Activated naive CD8-positive, alpha-beta T cell treated with anti-CD3 and anti-CD28 coated beads, Interleukin-2, amount 10 ng/mL, durations not matched to agents 7 days and 5 days (primary cell): Measurements from ENCODE around the gene DNAJC13. TPM values are rescaled to one million over a fixed set of nuclear protein-coding genes. Genes with fewer than 3 reads are reported as not detected.

Source experiments
- ATAC-seq: fragments of 150-1000 bp; cut with Tn5 transposase; one replicate; pipeline ENCODE4 v1.10.0; 2021; ENCODE audit warnings: low read depth, moderate library complexity
- POLR2A ChIA-PET: fragments of 350-600 bp; sonication (Branson Sonifier 250); formaldehyde crosslinking; loops from one replicate; lab custom pipeline; 2021; ENCODE audit warnings: antibody characterized with exemption; lab: Charles Lee
- DNase-seq: peaks from one replicate; pipeline ENCODE4 v3.0.0; 2021
- H3K27ac Mint-ChIP-seq: one replicate; pipeline ENCODE4 v1.8.0; 2022; ENCODE audit warnings: mild to moderate bottlenecking, mixed read lengths
- H3K27me3 Mint-ChIP-seq: one replicate; pipeline ENCODE4 v1.8.0; 2022; ENCODE audit warnings: mild to moderate bottlenecking, moderate library complexity, mixed read lengths
- H3K36me3 Mint-ChIP-seq: one replicate; pipeline ENCODE4 v1.8.0; 2021; ENCODE audit warnings: mild to moderate bottlenecking, mixed read lengths
- H3K4me1 Mint-ChIP-seq: one replicate; pipeline ENCODE4 v1.8.0; 2021; ENCODE audit warnings: mixed read lengths
- H3K4me3 Mint-ChIP-seq: one replicate; pipeline ENCODE4 v1.8.0; 2022; ENCODE audit warnings: mild to moderate bottlenecking, moderate library complexity, mixed read lengths
- H3K9me3 Mint-ChIP-seq: one replicate; pipeline ENCODE4 v1.8.0; 2021; ENCODE audit warnings: mixed read lengths
- total RNA-seq, 2 experiments: library from RNA; stranded (reverse); gene quantifications; one replicate each; pipeline ENCODE4 v1.2.3, GENCODE V29; 2021

The DNAJC13 gene
- total RNA-seq, 2 experiments from 2014 or later, result 38.5 to 40.4 TPM

- Mint-ChIP-seq H3K27ac (no peak overlapping the region), H3K4me1 (peaks cover 9% of the 10 kb centered on the region), H3K27me3 (no peaks in the 10 kb centered on the region), H3K36me3 (peaks cover 54% of the 10 kb centered on the region), H3K9me3 (no peaks in the 10 kb centered on the region), H3K4me3 (no peak overlapping the region)
- POLR2A ChIA-PET, result no interaction called here
- no peak for DNase-seq
- no peak for ATAC-seq
These were observed 100.0 kb downstream of the DNAJC13 start for GRCh38 chr3:132517311-132517710.

DNA sequence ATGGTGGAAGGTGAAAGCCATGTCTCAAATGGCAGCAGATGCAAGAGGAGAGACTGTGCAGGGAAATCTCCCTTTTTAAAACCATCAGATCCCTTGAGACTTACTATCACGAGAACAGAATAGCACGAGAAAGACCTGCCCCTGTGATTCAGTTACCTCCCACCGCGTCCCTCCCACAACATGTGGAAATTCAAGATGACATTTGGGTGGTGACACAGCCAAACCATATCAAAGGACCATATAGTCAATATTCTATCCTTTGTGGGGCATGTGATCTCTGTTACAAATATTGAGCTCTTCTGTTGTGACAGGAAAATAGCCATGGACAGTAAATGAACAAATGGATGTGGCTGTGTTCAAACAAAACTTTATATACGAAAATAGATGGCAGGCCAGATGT, 102.6 kb downstream of the DNAJC13 start:
- Mint-ChIP-seq H3K9me3 (no peaks in the 10 kb centered on the region), H3K4me3 (no peak overlapping the region), H3K36me3 (peaks cover 58% of the 10 kb centered on the region), H3K27me3 (no peaks in the 10 kb centered on the region), H3K4me1 (peaks cover 16% of the 10 kb centered on the region), H3K27ac (no peak overlapping the region)
- POLR2A ChIA-PET, result interaction anchor here (0.8 kb wide), 1 partner anchor 141 kb away, joined by 3 read pairs; no protein-coding TSS in a partner anchor
- no peak for DNase-seq
- ATAC-seq, result no peak

GRCh38 chr3:132521901-132522300, 104.6 kb downstream of the DNAJC13 start:
- ATAC-seq (no peak), DNase-seq (no peak)
- no peaks in the 10 kb centered on the region for H3K9me3 Mint-ChIP-seq
- peak overlapping the region; percentile 63 for H3K4me3 Mint-ChIP-seq
- POLR2A ChIA-PET, result no interaction called here
- H3K27ac Mint-ChIP-seq, result peak overlapping the region; percentile 66
- H3K36me3 Mint-ChIP-seq, result peaks cover 56% of the 10 kb centered on the region
- peaks cover 14% of the 10 kb centered on the region for H3K4me1 Mint-ChIP-seq
- no peaks in the 10 kb centered on the region for H3K27me3 Mint-ChIP-seq

- Mint-ChIP-seq H3K9me3 (no peaks in the 10 kb centered on the region), H3K4me1 (peaks cover 14% of the 10 kb centered on the region), H3K36me3 (peaks cover 53% of the 10 kb centered on the region), H3K27ac (peak overlapping the region; percentile 66), H3K27me3 (no peaks in the 10 kb centered on the region), H3K4me3 (peak overlapping the region; percentile 63)
- DNase-seq, result no peak
- peak; percentile 90 for ATAC-seq
- POLR2A ChIA-PET, result no interaction called here
These were observed 105.1 kb downstream of the DNAJC13 start for GRCh38 chr3:132522353-132522752.

GRCh38 chr3:132530624-132531023, 113.3 kb downstream of the DNAJC13 start:
- ATAC-seq (no peak), DNase-seq (no peak)
- no peaks in the 10 kb centered on the region for H3K4me1 Mint-ChIP-seq
- no peak overlapping the region for H3K4me3 Mint-ChIP-seq
- H3K9me3 Mint-ChIP-seq, result no peaks in the 10 kb centered on the region
- no peak overlapping the region for H3K27ac Mint-ChIP-seq
- no peaks in the 10 kb centered on the region for H3K27me3 Mint-ChIP-seq
- POLR2A ChIA-PET, result no interaction called here
- H3K36me3 Mint-ChIP-seq, result peaks cover 21% of the 10 kb centered on the region

DNA sequence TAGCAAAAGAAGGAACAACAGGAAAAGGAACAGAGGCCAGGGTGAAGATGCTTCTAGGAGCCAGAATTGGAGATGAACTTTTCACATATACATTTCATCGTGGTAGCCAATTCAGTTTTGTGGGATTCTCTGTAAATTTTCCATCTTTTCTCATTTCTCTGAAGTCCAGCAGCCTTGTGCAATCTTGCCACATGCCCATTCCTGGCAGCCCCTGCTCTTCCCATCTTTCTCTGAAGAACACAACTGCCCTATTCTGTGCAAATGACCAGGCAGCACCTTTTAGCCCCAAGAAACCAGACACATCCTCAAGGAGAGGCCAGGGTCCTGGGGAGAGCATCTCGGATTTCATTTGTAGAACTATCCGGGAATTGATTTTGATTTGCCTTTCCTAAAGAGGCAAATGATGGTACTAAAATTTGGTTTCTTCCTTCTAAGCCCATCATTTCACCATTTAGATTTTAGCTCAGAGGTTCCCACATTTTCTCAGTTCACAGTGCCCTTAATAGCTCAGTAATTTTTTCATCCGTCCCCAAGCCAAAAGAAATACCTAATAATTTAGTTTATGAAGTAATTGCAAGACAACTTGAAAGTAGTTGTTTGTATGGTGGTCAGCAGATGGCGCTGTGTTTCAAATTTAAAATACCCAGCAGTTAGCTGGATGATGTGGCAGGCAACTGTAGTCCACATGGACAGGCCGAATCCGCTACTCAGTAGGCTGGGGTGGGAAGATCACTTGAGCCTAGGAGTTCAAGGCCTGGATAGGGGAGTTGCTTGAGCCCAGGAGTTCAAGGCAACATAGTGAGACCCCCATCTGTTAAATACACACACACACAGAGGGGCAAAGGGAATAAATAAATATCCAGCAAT, 118.5 kb downstream of the DNAJC13 start:
- H3K27me3 Mint-ChIP-seq, result no peaks in the 10 kb centered on the region
- DNase-seq, result peak; percentile 36
- H3K36me3 Mint-ChIP-seq, result peaks cover 7% of the 10 kb centered on the region
- peaks cover 3% of the 10 kb centered on the region for H3K4me1 Mint-ChIP-seq
- no peaks in the 10 kb centered on the region for H3K9me3 Mint-ChIP-seq
- H3K27ac Mint-ChIP-seq, result no peak overlapping the region
- peak; percentile 45 for ATAC-seq
- POLR2A ChIA-PET, result no interaction called here
- no peak overlapping the region for H3K4me3 Mint-ChIP-seq

- Mint-ChIP-seq H3K4me1 (peaks cover 3% of the 10 kb centered on the region), H3K36me3 (peaks cover 6% of the 10 kb centered on the region), H3K4me3 (no peak overlapping the region), H3K27ac (no peak overlapping the region), H3K9me3 (no peaks in the 10 kb centered on the region), H3K27me3 (no peaks in the 10 kb centered on the region)
- POLR2A ChIA-PET, result no interaction called here
- ATAC-seq (no peak), DNase-seq (no peak)
These were observed 119.3 kb downstream of the DNAJC13 start for GRCh38 chr3:132536442-132537153.

GRCh38 chr3:132537297-132537696, 120.0 kb downstream of the DNAJC13 start:
- no peak overlapping the region for H3K27ac Mint-ChIP-seq
- H3K4me1 Mint-ChIP-seq, result peaks cover 6% of the 10 kb centered on the region
- peaks cover 10% of the 10 kb centered on the region for H3K36me3 Mint-ChIP-seq
- H3K4me3 Mint-ChIP-seq, result no peak overlapping the region
- no peaks in the 10 kb centered on the region for H3K9me3 Mint-ChIP-seq
- ATAC-seq (no peak), DNase-seq (no peak)
- no peaks in the 10 kb centered on the region for H3K27me3 Mint-ChIP-seq
- POLR2A ChIA-PET, result no interaction called here

GRCh38 chr3:132538072-132538471, 120.8 kb downstream of the DNAJC13 start:
- no peak overlapping the region for H3K27ac Mint-ChIP-seq
- H3K9me3 Mint-ChIP-seq, result no peaks in the 10 kb centered on the region
- ATAC-seq (no peak), DNase-seq (no peak)
- peaks cover 13% of the 10 kb centered on the region for H3K4me1 Mint-ChIP-seq
- POLR2A ChIA-PET, result no interaction called here
- H3K27me3 Mint-ChIP-seq, result no peaks in the 10 kb centered on the region
- peaks cover 18% of the 10 kb centered on the region for H3K36me3 Mint-ChIP-seq
- H3K4me3 Mint-ChIP-seq, result no peak overlapping the region

- H3K27ac Mint-ChIP-seq, result no peak overlapping the region
- H3K4me1 Mint-ChIP-seq, result peaks cover 24% of the 10 kb centered on the region
- DNase-seq (no peak), ATAC-seq (no peak)
- POLR2A ChIA-PET, result no interaction called here
- no peaks in the 10 kb centered on the region for H3K27me3 Mint-ChIP-seq
- peaks cover 19% of the 10 kb centered on the region for H3K36me3 Mint-ChIP-seq
- H3K9me3 Mint-ChIP-seq, result no peaks in the 10 kb centered on the region
- H3K4me3 Mint-ChIP-seq, result no peak overlapping the region
These were observed 122.4 kb downstream of the DNAJC13 start for GRCh38 chr3:132539681-132540080.

- H3K27me3 Mint-ChIP-seq, result no peaks in the 10 kb centered on the region
- H3K27ac Mint-ChIP-seq, result no peak overlapping the region
- H3K4me3 Mint-ChIP-seq, result peak overlapping the region; percentile 11
- no peaks in the 10 kb centered on the region for H3K9me3 Mint-ChIP-seq
- POLR2A ChIA-PET, result no interaction called here
- H3K4me1 Mint-ChIP-seq, result peaks cover 23% of the 10 kb centered on the region
- no peak for ATAC-seq
- DNase-seq, result no peak
- peaks cover 22% of the 10 kb centered on the region for H3K36me3 Mint-ChIP-seq
These were observed 125.3 kb downstream of the DNAJC13 start for GRCh38 chr3:132542577-132542976.

- H3K9me3 Mint-ChIP-seq, result no peaks in the 10 kb centered on the region
- peak overlapping the region; percentile 11 for H3K4me3 Mint-ChIP-seq
- ATAC-seq (no peak), DNase-seq (no peak)
- no peak overlapping the region for H3K27ac Mint-ChIP-seq
- H3K36me3 Mint-ChIP-seq, result peaks cover 22% of the 10 kb centered on the region
- POLR2A ChIA-PET, result interaction anchor here (0.6 kb wide), 2 partner anchors 10 to 25 kb away, joined by 3 read pairs; no protein-coding TSS in a partner anchor
- H3K27me3 Mint-ChIP-seq, result no peaks in the 10 kb centered on the region
- H3K4me1 Mint-ChIP-seq, result peaks cover 26% of the 10 kb centered on the region
These were observed 125.9 kb downstream of the DNAJC13 start for GRCh38 chr3:132543011-132543739.

DNA sequence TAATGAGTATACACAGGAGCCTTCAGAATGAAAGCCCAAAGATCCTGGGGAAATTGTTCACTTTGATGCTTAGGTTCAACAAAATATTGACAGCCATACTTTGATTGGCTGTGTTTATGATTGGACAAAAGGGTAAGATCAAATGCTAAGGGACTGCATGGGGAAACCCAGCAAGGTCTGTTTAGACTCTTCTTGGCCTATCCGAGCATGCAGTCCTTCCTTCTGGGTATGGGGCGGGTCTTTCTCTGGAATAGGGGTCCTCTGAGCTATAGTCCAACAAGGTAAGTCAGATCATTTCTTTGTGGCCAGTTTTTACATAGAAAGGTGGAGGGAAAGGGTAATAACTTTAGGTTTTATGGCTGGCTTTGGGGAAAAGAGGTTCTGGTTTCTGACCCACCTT, 126.8 kb downstream of the DNAJC13 start:
- no peak overlapping the region for H3K4me3 Mint-ChIP-seq
- H3K36me3 Mint-ChIP-seq, result peaks cover 20% of the 10 kb centered on the region
- no peak for DNase-seq
- POLR2A ChIA-PET, result interaction anchor here (0.6 kb wide), 1 partner anchor 11 kb away, joined by 3 read pairs; no protein-coding TSS in a partner anchor
- ATAC-seq, result no peak
- H3K4me1 Mint-ChIP-seq, result peaks cover 29% of the 10 kb centered on the region
- no peak overlapping the region for H3K27ac Mint-ChIP-seq
- no peaks in the 10 kb centered on the region for H3K27me3 Mint-ChIP-seq
- H3K9me3 Mint-ChIP-seq, result no peaks in the 10 kb centered on the region
